HG02759 (cell line): ENCODE measurements around the gene PARM1.

ENCODE experiments used
- ATAC-seq: cut with Tn5 transposase; IDR thresholded peaks from one replicate; pipeline ENCODE4 v1.9.1; 2021; ENCODE audit warnings: mild to moderate bottlenecking, moderate library complexity; ENCODE audit not compliant: unreplicated experiment

Gene PARM1

DNA sequence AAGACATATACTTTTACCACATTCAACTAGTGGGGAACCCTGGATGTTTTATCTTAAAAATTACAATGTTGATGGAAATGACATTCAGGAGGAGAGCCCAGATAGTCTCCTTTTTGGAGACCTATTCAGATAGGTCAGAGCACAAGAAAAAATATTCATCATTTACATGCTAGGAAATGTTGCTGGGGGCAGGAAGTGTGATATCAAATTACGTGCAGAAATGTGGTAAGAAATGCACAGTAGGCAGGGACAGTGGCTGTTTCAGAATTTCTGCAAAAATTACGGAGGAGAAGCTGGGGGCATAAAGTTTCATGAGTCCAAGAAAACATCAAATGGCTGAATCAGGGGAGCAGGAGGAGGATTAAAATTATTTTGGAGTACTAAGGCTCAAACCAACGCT, 8.2 kb downstream of the PARM1 start:
- ATAC-seq, result no peak

DNA sequence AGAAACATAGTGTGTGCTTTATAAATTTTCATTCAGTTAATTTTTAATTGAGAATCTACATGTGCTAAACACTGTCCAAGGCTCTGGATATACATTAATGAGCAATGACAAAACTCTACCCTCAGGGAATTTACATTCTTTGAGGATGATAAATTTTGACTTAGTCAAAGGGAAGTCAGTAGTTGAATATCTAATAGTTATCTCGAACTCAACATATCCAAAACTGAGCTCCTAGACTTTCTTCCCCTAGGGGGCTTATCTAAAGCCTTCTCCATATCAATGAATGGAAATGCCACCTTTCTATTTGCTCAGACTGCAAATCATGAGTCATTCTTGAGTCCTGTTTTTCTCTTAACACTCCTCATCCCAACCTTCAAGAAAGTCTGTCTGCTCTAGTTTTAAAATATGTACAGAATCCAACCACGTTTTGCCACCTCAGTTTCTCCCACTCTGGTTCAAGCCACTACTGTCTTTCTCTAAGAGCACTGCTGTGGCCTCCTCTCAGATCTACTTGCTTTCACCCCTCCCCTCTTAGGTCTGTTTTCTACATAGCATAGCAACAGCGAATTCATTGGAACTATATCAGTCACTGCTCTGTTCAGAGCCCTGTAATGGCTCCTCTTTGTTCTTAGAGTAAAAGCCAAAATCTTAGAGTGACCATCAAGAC, 9.5 kb downstream of the PARM1 start:
- no peak for ATAC-seq

DNA sequence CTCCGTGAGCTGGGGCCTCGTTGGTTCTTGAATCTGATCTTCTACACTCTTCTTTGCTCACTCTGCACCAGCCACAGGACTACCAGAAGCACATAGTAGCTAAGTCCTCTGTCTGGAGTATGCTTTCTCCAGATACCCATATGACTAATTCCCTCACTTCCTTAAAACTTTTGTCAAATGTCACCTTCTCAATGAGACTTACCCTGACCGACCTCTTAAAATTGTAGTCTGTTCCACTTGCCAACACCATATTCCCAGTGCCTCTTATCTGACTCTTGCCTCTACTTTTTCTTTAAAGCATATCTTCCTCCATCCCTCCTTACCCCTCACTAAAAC, 10.0 kb downstream of the PARM1 start:
- ATAC-seq, result no peak

DNA sequence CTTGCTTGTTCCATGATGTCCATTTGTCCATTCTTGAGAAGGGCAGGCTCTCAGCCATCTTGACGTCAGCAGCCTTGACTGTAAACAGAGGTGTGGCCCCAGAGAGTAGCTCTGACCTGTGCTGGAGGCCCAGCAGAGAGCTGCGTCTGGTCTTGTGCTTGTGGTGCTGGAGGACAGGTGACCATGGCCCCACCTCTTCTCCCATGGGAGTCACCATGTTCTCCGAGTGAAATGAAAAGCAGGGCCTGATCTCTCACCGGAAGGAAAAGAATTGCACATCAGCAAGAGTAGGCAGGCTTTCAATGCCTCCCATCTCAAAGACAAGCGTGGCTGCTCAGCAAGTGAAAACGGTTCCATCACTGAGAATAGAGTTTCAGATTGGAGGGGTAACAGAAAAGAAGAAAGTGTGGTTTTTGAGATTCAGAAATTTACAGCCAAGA, 11.5 kb downstream of the PARM1 start:
- ATAC-seq, result no peak

DNA sequence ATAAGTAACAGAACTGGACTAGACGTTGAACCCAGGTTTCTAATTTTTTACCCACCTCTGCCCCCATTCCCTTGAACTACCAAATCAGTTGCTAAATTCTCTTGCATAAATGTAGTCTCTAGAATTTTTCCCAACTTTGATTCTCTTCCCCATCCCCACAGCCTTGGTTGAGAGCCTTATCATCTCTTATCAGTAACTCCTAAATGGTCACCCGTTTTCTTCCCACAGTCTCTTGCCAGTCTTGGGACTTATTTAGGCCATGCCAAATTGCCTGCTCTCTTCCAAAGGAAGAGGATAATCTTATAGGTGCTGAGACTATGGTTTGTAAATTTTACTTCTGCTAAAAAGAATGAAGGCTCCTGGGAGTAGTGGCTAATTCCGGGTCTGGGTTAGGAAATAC, 13.3 kb downstream of the PARM1 start:
- ATAC-seq, result no peak

DNA sequence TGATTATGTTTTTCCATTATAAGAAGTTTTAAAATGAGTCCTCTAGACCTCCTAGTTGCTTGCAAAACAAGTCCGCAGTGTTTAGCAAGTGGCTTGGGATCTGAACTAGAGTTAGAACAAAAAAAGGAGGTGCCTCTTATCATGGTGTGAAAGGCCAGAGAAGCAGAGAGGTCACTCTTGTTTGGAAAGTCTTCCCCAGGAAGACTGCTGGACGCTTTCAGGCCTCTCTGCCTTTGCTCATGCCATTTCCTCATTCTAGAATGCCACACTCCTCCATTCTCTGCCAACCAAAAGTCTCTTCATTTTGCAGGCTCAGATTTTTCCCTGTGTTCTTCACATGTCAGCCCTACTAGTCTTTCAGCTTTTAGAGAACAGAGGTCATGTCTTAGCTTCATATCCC, 14.9 kb downstream of the PARM1 start:
- ATAC-seq, result no peak

DNA sequence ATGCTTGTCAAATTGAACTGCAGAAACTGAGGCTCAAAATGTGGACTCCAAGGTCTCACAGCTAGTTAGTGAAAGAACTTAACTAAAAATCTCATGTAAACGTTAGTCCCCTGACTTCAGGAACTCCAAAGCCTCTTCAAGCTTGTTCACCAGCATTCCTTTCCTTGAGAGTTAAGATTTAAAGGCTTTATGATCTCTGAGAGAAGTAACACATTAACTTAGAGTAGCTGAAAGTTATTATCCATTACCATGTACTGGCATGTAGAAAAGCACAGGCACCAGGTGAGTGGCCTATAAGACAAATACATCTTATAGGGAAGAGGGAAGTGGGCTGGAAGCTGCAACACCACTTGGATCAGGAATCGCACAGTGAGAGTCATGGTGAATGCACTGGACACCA, 15.3 kb downstream of the PARM1 start:
- ATAC-seq, result no peak

DNA sequence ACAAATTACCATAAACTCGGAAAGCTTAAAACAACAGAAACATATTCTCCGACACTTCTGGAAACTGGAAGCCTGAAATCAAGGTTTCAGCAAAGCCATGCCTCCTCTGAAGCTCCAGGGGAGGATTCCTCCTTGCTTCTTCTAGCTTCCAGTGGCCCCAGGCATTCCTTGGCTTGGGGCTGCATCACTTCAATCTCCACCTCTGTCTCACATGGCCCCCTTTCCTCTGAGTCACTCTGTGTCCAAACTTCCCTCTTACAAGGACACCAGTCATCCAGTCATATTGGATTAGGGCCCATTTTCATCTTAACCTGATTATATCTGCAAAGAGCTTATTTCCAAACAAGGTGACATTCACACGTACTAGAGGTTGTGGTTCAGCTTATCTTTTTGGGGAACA, 17.3 kb downstream of the PARM1 start:
- no peak for ATAC-seq

DNA sequence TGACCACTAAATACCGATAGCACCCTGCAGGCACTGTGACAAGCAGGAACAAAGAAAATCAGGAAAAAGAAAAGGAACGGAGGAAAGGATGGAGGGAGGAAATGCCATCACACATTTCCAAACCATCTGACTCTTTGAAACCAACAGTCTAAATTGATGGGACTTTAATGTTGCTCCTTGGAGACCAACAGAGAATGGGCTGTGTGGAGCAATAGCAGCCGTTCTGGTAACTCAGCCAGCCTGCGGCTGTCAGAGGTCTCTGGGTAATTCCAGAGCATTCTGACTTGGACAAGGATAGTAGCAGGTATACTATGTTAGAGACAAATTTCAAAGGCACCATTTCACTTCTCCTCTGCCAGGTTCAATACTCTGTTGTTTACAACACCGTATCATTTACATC, 18.0 kb downstream of the PARM1 start:
- no peak for ATAC-seq

DNA sequence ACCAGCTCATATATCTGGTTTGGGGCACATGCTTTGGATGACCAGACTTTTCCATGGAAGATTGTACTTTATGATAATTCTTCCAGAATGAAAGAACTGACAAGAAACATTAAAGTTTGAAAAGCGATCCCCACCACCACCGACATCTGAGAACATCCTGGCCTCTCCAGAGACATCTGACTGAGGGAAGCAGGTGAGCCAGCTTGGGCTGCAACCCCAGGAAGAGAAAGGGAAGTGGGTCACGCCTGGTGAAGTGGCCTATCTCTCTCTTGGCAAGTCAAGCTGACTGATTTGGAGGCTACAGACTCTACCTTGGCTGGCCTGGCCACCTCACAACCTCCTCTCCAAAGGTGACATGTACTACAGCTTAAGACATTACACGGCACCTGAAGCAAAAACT, 20.7 kb downstream of the PARM1 start:
- no peak for ATAC-seq

DNA sequence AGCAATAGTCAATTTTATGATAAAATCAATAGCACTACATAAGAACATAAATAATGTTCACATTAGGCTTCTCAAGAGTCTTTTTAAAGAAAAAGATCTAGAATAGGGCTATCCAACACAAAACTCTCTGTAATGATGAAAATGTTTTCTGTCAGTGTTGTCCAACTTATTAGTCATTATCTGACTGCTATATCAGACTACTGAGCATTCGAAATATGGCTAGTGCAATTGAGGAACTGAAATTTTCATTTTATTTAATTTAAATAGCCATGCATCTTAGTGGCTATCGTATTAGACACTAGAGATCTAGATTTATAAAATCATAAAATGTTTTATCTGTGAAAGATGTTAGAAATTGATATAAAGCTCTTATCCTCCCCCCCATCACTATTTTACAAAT, 26.0 kb downstream of the PARM1 start:
- no peak for ATAC-seq

DNA sequence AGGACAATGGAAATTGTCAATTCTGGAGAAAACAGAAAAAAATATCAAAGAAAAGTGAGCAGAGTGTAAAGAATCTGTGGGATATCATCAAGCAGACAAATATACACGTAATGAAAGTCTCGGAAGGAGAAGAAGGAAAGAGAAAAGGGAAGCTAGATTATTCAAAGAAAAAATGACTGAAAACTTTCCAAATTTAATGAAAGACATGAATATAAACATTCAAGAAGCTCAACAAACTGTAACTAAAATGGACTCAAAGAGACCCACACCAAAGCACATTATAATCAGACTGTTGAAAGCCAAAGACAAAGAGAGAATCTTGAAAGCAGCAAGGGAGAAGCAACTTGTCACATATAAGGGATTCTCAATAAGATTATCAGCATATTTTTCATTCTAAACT, 28.3 kb downstream of the PARM1 start:
- ATAC-seq, result no peak

DNA sequence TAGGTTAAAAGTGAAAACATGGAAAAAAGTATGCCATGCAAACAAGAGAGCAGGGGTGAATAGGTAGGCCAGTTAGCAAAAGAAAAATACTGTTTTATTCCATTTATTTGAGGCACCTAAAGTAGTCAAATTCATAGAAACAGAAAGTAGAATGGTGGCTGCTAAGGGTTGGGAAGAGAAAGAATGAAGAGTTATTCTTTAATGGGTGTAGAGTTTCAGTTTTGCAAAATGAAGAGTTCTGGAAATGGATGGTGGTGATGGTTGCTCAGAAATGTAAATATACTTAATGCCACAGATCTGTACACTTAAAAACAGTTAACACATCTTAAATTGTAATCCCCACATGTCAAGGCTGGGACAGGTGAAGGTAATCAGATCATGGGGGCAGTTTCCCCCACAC, 29.7 kb downstream of the PARM1 start:
- no peak for ATAC-seq

DNA sequence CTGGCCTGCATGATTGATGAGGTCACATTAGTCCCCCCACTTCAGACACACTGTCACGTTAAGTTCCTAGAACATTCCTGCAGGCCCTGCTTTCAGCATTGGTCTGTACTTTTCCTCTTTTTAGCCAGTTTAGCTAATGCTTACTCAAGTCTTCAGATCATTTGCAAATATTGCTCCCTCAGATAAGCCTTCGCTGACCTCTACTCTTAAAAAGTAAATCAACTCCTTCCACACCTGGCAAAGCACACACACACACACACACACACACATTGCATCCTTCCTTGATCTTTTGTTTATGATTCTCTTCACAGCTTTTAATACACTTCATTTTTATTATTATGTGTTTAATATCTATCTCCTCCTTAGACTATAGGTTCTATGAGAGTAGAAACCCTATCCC, 31.4 kb downstream of the PARM1 start:
- ATAC-seq, result no peak

DNA sequence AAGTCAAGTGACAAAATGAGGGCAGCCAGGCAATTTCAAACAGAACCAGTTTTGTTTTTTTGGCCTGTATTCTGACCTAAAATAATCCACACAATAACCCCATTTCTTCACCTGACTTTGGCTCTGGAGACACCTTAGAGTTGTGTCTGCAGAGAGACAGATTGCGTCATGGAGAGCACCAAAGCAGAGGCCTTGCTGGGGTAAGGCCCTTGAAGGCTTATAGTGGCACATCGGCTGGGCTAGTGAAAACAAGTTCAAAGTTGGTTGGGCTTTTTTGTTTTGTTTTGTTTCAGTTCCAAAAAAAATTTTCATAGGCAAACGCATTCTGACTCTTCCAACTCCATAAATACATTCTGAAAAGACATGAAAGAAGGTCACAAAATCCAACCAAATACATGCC, 34.4 kb downstream of the PARM1 start:
- ATAC-seq, result no peak

DNA sequence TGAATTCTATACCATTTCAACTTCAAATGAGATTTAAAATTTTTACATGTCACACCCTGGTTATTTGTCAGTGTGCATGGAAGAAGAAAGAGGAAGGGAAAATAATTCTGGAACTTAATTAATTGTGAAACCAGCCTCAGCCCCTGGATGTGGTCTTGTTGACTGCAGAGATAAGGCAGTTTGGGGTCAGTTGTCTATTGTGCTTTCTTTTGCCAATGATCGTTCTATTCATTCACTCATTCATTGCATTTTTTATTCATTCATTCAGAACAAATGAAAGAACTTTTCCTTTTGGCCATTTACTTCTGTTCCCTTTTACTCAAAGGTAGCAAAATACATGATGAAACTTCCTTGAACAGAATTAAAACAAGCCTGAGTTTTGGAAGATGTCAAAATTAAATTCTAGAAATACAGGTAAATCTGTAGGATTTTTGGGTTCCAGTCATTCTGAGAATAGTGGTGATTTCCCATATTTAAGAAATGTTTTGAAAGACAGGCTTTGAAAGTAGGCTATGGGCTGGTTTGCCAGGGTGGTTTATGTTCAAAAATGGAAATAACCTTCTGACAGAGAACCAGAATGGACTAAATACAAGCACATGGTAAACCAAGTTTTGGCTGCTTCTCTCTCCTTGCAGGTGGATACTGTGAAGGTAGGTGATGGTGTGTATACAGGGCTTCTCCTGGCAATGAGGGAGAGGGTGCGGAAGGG, 35.7 kb downstream of the PARM1 start:
- ATAC-seq, result peak; percentile 89

DNA sequence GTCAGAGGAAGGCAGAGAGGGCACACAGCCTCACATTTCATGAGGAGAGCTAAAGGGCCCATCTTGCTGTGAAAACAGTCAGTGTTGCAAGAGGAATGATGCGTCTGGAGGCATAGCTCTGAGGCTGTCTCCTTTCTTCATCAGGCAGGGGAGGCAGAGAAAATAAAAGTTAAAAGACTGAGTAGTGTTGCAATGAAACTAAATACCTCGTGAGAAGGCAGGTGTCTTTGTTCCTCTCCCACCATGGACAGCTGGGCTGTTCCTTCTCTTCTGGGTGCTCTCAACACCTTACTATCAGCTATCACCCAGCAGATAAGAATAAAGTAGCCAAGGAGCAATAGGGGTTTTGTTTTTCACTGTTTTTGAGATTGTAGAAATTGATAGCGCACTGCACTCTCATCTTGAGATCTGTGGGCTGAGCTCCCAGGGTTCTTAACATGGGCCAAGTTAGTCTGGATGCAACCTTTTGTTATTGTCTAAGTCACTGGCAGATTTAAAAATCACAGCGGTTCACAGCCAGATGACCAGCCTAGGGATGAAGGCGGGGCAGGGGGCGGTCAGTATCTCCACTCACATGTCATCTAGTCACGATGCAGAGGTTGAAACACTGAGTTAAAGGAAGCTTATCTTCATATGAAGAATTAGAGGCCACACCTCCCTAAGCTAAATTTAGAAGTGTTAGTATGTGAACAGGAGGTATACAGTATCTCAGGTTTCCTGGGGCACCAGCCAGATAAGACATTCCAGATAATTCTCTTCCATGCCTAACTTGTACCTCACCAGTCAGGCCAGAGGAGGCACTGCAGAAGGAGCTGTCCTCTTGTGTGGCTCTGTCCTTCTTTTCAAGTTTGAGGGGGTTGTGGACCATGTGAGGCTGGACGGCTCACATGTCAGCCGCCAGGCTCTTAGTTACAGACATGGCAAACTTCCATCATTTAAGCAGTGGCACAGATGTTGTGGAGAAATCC, 36.9 kb downstream of the PARM1 start:
- ATAC-seq, result peak; percentile 9

DNA sequence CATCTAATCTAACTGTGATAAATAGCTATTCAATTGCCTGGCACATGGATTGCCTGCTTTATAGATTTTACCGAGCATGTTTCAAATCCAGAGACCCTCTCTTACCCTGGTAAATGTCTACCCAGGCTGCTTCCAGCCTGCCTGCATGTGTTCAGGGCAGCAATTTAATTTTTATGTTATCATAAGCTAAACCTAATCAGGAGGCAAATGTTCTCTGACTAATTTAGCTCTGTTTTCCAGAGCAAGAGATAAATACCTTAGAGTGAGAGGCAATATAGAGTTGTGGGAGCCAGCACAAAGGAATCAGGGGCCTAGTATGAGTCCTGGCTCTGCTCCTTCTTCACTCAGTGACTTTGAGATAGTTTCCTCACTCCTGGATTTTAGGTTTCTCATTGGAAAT, 37.7 kb downstream of the PARM1 start:
- ATAC-seq, result no peak

DNA sequence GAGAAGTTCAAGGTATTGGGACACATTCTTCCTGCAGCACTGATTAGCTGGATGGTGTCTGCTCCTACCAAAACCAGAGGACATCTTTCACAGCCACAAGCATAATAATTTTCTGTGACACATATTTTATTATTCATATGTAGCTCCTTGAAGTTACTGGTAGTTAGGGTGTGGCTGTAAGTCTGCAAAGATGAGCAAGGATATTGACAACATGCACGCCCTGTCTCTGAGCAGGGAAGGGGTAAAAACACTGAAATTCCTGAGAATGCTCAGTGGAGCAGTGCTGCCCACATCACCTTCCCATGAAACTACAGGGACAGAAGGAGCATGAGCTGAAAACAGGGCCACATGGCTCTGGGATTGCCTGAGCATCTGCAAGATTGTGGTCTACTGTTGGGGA, 38.9 kb downstream of the PARM1 start:
- ATAC-seq, result no peak

DNA sequence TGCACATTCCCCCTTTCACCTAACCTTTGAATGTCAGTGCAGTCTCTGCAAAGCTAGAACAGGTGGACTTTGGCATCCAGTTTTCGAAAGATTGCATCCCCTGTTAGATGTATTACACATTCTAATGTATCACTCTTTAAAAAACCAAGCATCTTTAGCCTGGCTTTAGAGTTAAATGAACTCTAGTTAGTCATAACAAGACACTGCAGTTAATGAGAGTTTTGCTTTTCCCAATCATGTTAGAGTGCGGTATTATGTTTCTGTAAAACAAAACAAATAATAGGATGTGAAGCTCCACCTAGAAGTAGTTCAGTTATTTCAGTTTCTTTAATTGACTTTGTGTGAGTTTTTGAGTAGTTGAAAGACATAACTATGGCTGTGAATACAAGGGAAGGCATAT, 42.2 kb downstream of the PARM1 start:
- no peak for ATAC-seq

DNA sequence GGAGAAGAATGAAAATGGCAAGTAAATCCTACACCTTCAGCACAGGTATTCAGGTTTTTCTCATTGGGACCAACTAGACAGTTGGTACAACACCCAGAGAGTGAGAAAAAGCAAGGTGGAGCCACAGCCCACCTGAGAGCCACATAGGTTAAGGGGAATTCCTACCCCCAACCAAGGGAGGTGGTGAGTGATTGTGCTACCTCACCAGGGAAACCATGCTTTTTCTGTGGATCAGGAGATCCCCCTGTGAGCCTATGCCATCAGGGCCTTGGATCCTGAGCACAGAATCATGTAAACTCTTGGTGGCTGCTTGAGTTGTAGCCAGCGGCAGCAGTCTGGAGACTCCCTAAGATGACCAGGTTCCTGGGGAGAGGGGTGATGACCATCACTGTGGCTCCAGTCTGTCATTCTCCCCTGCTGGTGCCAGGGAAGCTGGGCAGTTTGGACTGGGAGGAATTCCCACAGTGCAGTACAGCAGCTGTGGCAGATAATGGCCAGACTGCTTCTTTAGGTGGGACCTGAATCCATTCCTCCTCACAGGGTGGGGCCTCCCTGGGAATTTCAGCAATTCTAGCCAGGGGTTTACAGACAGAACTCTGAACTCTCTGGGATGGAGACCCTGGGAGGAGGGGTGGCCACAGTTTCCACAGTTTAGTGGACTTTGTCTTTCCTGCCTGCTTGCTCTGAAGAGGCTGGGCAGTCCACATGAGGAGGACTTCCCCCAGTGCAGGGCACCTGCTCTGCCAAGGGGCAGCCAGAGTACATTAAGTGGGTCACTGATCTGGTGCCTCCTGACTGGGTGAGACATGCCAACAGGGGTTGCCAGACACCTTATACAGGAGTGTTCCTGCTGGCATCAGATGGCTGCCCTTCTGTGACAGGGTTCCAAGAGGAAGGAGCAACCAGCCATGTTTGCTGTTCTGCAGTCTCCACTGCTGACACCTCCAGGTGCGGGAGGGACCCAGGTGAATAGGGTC, 43.2 kb downstream of the PARM1 start:
- ATAC-seq, result no peak
